HL-60 (cell line): ENCODE data around the gene NAA50.

Source experiments
- POLR2AphosphoS5 ChIP-seq: IDR thresholded peaks from 2 replicates; pipeline ENCODE4 v1.6.1; 2012; ENCODE audit warnings: low read depth
- SPI1 ChIP-seq: IDR thresholded peaks from 2 replicates; pipeline ENCODE4 v1.6.1; 2012; ENCODE audit warnings: low read depth, mild to moderate bottlenecking, borderline replicate concordance
- TF ChIP-seq, protein P1 (sequence below): IDR thresholded peaks from one replicate; pipeline ENCODE4 v1.5.1; 2011; ENCODE audit warnings: low read length, control low read depth, inconsistent platforms; ENCODE audit not compliant: insufficient read depth

DNA sequence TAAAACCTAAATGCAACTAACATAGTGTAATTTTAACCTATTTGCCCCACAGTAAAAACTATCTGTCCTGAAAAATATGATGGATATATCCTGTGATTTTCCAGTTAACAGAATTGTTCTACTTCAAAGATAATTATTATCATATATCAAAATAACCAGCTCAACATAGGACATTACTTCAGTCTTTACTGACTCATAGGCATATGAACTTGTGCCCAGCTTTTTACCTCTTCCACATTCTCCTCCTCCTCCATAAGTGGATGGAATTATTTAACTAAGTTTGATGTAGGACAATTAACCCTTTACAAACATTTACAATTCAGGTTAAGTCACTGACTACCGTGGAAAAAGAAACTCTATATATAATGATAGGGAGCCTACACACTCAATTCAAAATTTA is 26.8 kb downstream of the NAA50 start:
- TF ChIP-seq, protein P1, sequence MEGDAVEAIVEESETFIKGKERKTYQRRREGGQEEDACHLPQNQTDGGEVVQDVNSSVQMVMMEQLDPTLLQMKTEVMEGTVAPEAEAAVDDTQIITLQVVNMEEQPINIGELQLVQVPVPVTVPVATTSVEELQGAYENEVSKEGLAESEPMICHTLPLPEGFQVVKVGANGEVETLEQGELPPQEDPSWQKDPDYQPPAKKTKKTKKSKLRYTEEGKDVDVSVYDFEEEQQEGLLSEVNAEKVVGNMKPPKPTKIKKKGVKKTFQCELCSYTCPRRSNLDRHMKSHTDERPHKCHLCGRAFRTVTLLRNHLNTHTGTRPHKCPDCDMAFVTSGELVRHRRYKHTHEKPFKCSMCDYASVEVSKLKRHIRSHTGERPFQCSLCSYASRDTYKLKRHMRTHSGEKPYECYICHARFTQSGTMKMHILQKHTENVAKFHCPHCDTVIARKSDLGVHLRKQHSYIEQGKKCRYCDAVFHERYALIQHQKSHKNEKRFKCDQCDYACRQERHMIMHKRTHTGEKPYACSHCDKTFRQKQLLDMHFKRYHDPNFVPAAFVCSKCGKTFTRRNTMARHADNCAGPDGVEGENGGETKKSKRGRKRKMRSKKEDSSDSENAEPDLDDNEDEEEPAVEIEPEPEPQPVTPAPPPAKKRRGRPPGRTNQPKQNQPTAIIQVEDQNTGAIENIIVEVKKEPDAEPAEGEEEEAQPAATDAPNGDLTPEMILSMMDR, result no peak
- TF ChIP-seq POLR2AphosphoS5 (no peak), SPI1 (no peak)
